SU-DHL-6 (cell line): Measurements from ENCODE around the gene HNRNPM.

Experiments
- EZH2phosphoT487 ChIP-seq: fragments of 200-600 bp; sonication (generic), shearing (Covaris generic); conservative IDR thresholded peaks from 2 replicates; pipeline ENCODE4 v1.6.1; 2018; ENCODE audit warnings: mild to moderate bottlenecking, antibody characterized with exemption, low read length, moderate library complexity, mixed read lengths
- TF ChIP-seq, protein P1 (sequence below): fragments of 200-600 bp; sonication (generic); IDR thresholded peaks from one replicate; pipeline ENCODE4 v1.5.1; 2017; ENCODE audit warnings: antibody characterized with exemption, mild to moderate bottlenecking, low read length, moderate library complexity; ENCODE audit not compliant: insufficient read depth, poor library complexity, severe bottlenecking

DNA sequence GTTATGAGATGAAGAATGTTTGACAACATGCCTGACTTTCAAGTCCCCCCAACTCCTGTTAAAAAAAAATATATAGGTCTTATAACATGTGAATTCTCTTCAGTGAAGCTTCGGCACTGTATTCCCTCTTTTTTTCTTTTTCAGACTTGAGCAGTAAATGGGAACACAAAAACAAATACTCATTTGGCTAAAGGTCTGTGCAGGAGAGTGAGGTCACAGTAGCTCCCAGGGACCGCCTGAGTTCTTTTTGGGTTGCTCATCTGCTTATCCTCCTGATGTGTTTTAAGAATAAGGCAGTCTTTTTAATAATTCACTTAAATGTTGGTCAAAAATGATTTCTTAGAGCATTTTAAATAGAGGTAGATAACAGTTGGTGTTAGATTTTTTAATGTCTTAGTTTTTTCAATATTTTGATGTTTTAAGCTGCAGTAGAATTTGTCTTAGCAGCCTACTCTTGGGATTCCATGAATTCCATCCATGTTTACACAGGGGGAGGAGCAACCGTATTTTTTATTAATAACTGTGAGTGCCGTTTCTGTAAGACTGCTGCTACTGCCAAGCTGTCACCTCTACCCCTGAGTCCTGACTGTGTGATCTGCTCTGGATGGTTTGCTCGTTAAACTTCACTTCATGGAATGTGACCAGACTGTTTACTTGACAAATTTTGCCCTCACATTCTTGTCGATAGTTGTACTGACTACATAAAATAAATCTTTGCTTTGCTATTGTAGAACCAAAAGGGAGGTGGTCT, 14.9 kb downstream of the HNRNPM start:
- TF ChIP-seq, protein P1, sequence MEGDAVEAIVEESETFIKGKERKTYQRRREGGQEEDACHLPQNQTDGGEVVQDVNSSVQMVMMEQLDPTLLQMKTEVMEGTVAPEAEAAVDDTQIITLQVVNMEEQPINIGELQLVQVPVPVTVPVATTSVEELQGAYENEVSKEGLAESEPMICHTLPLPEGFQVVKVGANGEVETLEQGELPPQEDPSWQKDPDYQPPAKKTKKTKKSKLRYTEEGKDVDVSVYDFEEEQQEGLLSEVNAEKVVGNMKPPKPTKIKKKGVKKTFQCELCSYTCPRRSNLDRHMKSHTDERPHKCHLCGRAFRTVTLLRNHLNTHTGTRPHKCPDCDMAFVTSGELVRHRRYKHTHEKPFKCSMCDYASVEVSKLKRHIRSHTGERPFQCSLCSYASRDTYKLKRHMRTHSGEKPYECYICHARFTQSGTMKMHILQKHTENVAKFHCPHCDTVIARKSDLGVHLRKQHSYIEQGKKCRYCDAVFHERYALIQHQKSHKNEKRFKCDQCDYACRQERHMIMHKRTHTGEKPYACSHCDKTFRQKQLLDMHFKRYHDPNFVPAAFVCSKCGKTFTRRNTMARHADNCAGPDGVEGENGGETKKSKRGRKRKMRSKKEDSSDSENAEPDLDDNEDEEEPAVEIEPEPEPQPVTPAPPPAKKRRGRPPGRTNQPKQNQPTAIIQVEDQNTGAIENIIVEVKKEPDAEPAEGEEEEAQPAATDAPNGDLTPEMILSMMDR = no peak
- no peak for TF ChIP-seq EZH2phosphoT487
